Mucosa of stomach (tissue), 1 donor: ENCODE measurements around the gene CLCN1.

Experiments
- H3K27me3 ChIP-seq: one replicate; pipeline ENCODE4 v1.7.0; 2013; ENCODE audit warnings: mild to moderate bottlenecking, low read length; ENCODE audit not compliant: control insufficient read depth, insufficient read depth
- H3K36me3 ChIP-seq: one replicate; pipeline ENCODE4 v1.7.0; 2013; ENCODE audit warnings: low read length; ENCODE audit not compliant: control insufficient read depth, insufficient read depth
- H3K4me1 ChIP-seq: one replicate; pipeline ENCODE4 v1.7.0; 2013; ENCODE audit warnings: mild to moderate bottlenecking, low read length; ENCODE audit not compliant: control insufficient read depth, insufficient read depth
- H3K4me3 ChIP-seq: one replicate; pipeline ENCODE4 v1.7.0; 2013; ENCODE audit warnings: low read length
- H3K9ac ChIP-seq: one replicate; pipeline ENCODE4 v1.7.0; 2013; ENCODE audit warnings: mild to moderate bottlenecking, low read length, moderate library complexity
- H3K9me3 ChIP-seq: one replicate; pipeline ENCODE4 v1.7.0; 2013; ENCODE audit warnings: mild to moderate bottlenecking, low read length, moderate library complexity; ENCODE audit not compliant: control insufficient read depth
- donor health status: Pancreatic carcinoma.

The CLCN1 gene

GRCh38 chr7:143347950-143348349, 32.0 kb downstream of the CLCN1 start:
- Histone ChIP-seq H3K9ac (no peak overlapping the region), H3K27me3 (peaks cover 7% of the 10 kb centered on the region), H3K36me3 (no peaks in the 10 kb centered on the region), H3K4me3 (no peak overlapping the region), H3K9me3 (no peaks in the 10 kb centered on the region), H3K4me1 (no peaks in the 10 kb centered on the region)

- H3K27me3 ChIP-seq, result no peaks in the 10 kb centered on the region
- H3K36me3 ChIP-seq, result no peaks in the 10 kb centered on the region
Observed at GRCh38 chr7:143351060-143351459, 35.1 kb downstream of the CLCN1 start.

GRCh38 chr7:143351574-143351973, 35.7 kb downstream of the CLCN1 start:
- Histone ChIP-seq H3K27me3 (no peaks in the 10 kb centered on the region), H3K4me3 (no peak overlapping the region), H3K9me3 (no peaks in the 10 kb centered on the region)

More at GRCh38 chr7:143351060-143351459, 35.1 kb downstream of the CLCN1 start:
- Histone ChIP-seq H3K4me3 (no peak overlapping the region), H3K9me3 (no peaks in the 10 kb centered on the region), H3K4me1 (no peaks in the 10 kb centered on the region), H3K9ac (no peak overlapping the region)

GRCh38 chr7:143352531-143353002, 36.7 kb downstream of the CLCN1 start:
- Histone ChIP-seq H3K27me3 (no peaks in the 10 kb centered on the region), H3K9me3 (no peaks in the 10 kb centered on the region)

More at GRCh38 chr7:143351574-143351973, 35.7 kb downstream of the CLCN1 start:
- no peaks in the 10 kb centered on the region for H3K4me1 ChIP-seq
- H3K9ac ChIP-seq, result no peak overlapping the region
- no peaks in the 10 kb centered on the region for H3K36me3 ChIP-seq

GRCh38 chr7:143354376-143354775, 38.5 kb downstream of the CLCN1 start:
- H3K4me1 ChIP-seq, result no peaks in the 10 kb centered on the region
- no peak overlapping the region for H3K4me3 ChIP-seq
- no peaks in the 10 kb centered on the region for H3K36me3 ChIP-seq
- H3K9ac ChIP-seq, result no peak overlapping the region
- H3K27me3 ChIP-seq, result peaks cover 7% of the 10 kb centered on the region
- no peaks in the 10 kb centered on the region for H3K9me3 ChIP-seq

More at GRCh38 chr7:143352531-143353002, 36.7 kb downstream of the CLCN1 start:
- no peaks in the 10 kb centered on the region for H3K36me3 ChIP-seq
- H3K4me1 ChIP-seq, result no peaks in the 10 kb centered on the region
- H3K4me3 ChIP-seq, result no peak overlapping the region
- H3K9ac ChIP-seq, result no peak overlapping the region

- no peak overlapping the region for H3K4me3 ChIP-seq
Observed at GRCh38 chr7:143354965-143355364, 39.1 kb downstream of the CLCN1 start.

GRCh38 chr7:143355450-143356385, 39.8 kb downstream of the CLCN1 start:
- H3K4me1 ChIP-seq, result no peaks in the 10 kb centered on the region
- H3K27me3 ChIP-seq, result peaks cover 16% of the 10 kb centered on the region

More at GRCh38 chr7:143354965-143355364, 39.1 kb downstream of the CLCN1 start:
- Histone ChIP-seq H3K4me1 (no peaks in the 10 kb centered on the region), H3K36me3 (no peaks in the 10 kb centered on the region), H3K9ac (no peak overlapping the region), H3K27me3 (peaks cover 10% of the 10 kb centered on the region), H3K9me3 (no peaks in the 10 kb centered on the region)

GRCh38 chr7:143356414-143357050, 40.6 kb downstream of the CLCN1 start:
- H3K9me3 ChIP-seq, result no peaks in the 10 kb centered on the region
- H3K4me1 ChIP-seq, result peaks cover 2% of the 10 kb centered on the region
- H3K9ac ChIP-seq, result no peak overlapping the region
- H3K27me3 ChIP-seq, result peaks cover 24% of the 10 kb centered on the region
- H3K36me3 ChIP-seq, result no peaks in the 10 kb centered on the region
- H3K4me3 ChIP-seq, result no peak overlapping the region

More at GRCh38 chr7:143355450-143356385, 39.8 kb downstream of the CLCN1 start:
- Histone ChIP-seq H3K4me3 (no peak overlapping the region), H3K36me3 (no peaks in the 10 kb centered on the region), H3K9me3 (no peaks in the 10 kb centered on the region), H3K9ac (no peak overlapping the region)

- Histone ChIP-seq H3K27me3 (peaks cover 43% of the 10 kb centered on the region), H3K9ac (no peak overlapping the region), H3K36me3 (no peaks in the 10 kb centered on the region), H3K4me3 (no peak overlapping the region), H3K9me3 (no peaks in the 10 kb centered on the region), H3K4me1 (peaks cover 7% of the 10 kb centered on the region)
Observed at GRCh38 chr7:143358626-143359025, 42.7 kb downstream of the CLCN1 start.

GRCh38 chr7:143359771-143360353, 44.0 kb downstream of the CLCN1 start:
- Histone ChIP-seq H3K36me3 (no peaks in the 10 kb centered on the region), H3K4me1 (peaks cover 7% of the 10 kb centered on the region), H3K9me3 (no peaks in the 10 kb centered on the region), H3K9ac (no peak overlapping the region), H3K4me3 (no peak overlapping the region), H3K27me3 (peaks cover 54% of the 10 kb centered on the region)

GRCh38 chr7:143360788-143361551, 45.1 kb downstream of the CLCN1 start:
- H3K9me3 ChIP-seq, result no peaks in the 10 kb centered on the region
- H3K27me3 ChIP-seq, result peaks cover 55% of the 10 kb centered on the region
- no peak overlapping the region for H3K4me3 ChIP-seq
- peaks cover 7% of the 10 kb centered on the region for H3K4me1 ChIP-seq
- no peak overlapping the region for H3K9ac ChIP-seq
- H3K36me3 ChIP-seq, result no peaks in the 10 kb centered on the region
